ENCODE measurements around the gene GBX2.

The GBX2 gene

DNA sequence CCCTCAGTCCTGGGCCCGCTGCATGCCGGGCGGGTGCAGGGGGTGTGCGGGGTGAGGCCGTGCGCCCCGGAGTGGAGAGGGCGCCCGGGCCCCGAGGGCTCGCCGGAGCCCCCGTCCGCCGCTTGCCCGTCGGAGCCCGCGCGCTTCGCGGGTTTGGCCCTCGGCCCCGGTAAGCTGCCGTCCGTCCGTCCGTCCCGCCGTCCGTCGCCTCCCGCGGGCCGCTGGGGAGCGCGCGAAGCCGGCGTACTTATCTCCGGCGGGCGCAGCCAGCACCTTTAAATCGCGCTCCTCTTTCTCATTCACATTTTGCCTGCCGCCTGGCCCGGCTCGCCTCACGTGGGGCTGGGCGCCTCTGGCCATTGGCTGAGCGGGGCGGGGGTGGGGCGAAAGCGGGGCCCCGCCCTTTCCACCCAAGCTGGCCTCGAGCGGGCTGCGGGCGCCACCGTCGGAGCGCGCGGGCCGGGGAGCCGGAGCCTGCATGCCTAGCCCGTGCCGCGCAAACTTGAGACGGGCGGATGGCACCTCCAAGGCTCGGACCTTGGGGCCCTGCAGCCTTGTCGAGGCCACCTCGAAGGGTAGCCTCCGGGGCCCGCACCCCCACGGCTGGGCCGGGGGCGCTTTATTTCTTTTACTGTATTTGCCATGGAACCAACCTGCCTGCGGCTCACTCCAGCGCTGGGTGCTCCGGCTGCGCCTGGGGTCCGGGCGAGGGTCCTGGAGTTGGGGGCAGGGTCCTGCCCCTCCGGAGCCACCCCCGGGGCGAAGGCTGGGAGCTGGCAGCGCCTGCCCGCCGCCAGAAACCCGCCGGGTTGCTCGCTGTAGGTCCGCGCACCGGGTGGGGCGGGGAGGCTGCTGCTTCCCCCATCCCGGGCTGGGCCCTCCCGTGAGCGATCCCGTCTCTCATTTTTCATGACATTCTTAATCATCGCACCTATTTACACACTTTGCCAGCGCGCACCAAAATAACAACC lies at the start of gene GBX2:
GBX2 (minus strand) TSS at position 277 of the 971 bp plus-strand sequence. CDS start 415 bp downstream, outside the sequence.
- DNase-seq (ENCODE audit: low read depth in 3 of 3) = no peak

DNA sequence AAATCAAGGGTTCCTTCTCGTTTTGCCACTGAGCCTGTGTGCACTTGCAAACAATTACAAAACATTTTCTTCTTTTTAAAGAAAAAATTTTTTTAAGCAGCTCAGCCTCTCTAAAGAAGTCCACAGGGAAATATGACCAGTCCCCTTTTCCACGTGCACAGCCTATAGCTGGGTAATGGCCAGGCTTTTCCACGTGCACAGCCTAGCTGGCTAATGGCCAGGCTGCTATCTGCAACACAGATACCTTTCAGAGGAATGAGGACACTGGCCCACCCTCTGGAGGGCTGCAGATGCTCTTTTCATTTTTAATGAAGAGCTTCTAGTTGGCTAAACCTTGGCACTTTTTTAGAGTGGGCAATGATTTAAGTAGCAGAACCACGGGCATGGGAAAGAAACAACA lies 49.7 kb upstream of the GBX2 start:
- no peak for DNase-seq (ENCODE audit: low read depth in 3 of 3)

DNA sequence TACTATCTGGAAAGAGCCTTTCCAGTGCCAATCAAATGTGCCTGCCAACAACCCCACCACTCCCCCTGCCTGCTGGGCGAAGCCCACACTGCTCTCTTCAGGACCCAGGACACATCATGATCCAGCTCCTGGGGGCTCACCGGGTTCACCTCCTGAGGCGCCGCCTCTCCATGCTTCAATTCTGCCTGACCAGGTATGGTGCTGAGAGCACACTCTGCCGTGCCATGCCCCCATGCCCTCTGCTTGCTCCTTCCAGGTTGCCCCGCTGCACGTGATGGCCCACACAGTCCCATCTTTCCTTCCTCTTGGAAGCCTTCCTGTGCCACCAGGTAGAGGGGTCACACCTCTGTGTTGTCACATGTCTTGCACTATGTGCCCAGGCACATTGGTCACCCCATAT lies 48.5 kb upstream of the GBX2 start:
- no peak for DNase-seq (ENCODE audit: low read depth in 3 of 3)

DNA sequence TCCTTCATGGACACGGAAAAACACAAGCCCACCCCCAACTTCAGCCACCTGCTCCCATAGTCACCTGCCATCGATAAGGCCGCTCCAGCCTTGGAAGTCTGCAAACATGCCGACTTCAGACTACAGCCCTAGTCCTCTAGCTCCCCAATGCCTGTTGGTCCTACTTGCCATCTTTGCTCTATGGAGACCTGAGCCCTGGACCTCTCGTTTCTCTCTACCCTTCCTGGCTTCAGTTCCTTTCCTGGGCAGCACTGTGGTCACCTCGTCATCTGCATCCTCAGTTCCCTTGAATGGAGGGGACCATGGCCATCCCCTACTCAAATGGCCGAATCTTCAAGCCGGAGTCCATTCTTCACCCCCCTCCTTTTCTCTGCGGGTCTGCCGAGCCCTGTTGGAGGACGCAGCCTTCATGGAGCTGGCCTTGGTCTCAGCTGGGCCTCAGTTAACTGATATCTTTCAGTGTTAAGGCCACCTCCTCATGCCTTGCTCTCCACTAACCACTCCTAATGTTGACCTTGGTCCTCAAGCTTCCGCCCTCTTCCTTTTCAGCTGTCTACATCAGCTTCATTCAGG lies 47.7 kb upstream of the GBX2 start:
- DNase-seq (ENCODE audit: low read depth in 3 of 3) = no peak

DNA sequence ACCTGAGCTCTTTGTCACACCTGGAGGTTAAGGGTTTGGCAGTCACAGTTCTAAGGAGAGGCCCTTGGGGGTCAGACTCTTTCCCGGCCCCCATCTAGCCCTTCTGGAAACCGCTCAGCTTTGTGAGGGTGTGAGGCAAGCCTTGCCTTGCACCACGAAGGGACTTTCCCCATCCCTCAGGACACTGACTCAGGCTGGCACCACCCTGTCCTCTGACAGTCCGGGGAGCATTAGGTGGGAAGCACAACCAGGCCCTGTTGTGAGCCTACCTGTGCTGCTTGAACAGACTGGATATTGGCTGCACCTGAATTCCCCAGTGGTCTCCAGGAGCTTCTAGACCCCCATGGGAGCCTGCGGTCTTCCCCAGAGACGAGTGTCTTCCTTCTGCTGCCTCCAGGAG lies 47.0 kb upstream of the GBX2 start:
- no peak for DNase-seq (ENCODE audit: low read depth in 3 of 3)

DNA sequence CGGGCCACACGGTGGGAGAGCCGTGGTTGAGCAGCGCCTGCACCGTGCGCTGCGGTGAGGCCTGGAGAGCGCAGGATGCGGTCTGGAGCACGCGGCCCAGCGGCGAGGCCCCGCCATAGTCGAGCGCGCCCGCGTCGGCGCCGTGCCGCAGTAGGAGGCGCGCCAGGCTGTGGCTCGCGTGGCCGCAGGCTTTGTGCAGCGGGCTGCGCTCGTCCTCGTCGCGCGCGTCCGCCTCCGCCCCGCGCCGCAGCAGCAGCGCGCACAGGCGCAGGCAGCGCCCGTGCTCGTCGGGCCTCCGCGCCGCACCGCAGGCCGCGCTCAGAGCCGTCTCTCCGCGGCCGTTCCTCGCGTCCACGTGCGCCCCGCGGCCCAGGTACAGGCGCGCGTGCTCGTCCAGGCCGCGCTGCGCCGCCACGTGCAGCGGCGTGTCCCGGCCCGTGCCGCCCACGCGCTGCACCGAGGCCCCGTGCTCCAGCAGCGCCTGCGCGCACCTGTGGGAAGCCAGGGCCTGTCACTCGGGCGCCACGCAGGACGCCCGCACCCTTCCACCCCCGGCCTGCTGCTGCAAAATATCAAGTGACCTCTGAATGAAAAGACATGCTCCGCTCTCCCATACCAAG lies 46.3 kb upstream of the GBX2 start:
- DNase-seq (ENCODE audit: low read depth in 3 of 3) = no peak

DNA sequence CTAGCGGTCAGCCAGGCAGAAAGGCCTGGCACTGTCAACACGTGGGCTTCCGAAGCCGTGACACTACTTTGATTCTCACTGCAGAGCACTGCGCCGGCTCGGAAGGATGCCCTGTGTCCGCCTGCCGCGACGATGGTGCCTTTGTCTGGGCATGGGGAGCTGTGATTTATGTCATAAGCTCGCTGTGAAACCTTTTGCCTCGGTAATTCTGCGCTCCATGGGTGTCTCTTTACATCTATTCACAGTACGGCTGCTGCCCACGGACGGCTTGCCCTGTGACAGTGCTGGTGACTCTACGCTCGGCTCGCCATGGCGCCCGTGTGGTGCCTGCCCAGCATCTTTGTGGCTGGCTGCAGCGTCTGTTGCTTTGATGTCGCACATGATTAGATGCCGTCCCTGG lies 43.1 kb upstream of the GBX2 start:
- no peak for DNase-seq (ENCODE audit: low read depth in 3 of 3)

DNA sequence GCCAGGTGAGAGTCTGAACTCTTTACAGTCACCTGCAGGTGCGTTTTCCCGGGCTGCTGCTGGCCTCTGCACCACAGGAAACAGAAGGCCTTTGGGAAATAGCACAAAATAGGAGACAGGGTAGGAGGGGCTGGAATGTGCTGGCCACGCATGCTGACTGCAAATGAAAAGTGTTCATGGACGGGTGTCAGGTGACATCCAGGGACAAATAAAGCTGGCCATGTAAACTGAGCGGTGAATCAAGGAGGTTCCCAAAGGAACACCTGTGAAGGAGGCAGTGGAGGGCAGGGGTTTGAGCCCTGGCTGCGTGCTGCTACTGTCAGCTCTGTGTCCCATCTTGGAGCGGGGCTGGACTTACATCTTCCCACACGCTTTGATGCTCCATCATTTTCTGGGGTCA lies 42.4 kb upstream of the GBX2 start:
- DNase-seq (ENCODE audit: low read depth in 3 of 3) = no peak

DNA sequence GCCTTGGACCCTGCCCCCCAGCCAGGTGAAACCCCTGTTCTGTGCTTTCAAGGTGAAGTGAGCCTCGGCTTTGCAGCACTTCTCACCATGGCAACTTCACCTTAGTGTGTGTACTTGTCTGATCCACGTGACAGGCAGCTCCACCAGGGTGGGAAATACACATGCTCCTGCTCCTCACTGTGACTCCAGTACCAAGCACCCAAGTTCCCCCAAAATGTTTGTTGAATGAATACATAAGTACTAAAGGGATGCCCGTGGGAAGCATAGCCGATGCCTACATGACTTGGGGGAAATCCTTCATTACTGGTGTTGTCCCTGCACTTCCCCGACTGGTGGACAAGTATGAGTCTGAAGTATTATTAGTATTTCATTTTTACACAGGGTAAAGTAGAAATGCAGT lies 41.8 kb upstream of the GBX2 start:
- DNase-seq (ENCODE audit: low read depth in 3 of 3) = no peak

DNA sequence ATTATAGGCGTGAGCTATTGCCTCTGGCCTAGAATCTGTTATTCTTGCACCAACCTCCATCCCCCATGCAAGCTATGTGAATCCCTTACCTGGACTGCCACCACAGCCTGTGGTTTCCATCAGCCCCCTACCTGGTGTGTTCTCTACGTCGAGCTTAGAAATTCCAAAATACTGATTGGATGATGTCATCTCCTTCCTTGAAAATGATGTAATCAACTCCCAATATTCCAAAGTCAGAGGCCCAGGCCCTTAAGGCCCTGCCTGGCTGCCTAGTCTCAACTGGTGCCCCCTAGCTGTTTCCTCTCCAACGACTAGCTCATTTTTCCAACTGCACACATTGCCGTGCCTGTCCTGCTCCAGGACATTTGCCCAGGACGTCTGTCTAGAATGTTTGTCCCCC lies 41.3 kb upstream of the GBX2 start:
- DNase-seq (ENCODE audit: low read depth in 3 of 3) = no peak

DNA sequence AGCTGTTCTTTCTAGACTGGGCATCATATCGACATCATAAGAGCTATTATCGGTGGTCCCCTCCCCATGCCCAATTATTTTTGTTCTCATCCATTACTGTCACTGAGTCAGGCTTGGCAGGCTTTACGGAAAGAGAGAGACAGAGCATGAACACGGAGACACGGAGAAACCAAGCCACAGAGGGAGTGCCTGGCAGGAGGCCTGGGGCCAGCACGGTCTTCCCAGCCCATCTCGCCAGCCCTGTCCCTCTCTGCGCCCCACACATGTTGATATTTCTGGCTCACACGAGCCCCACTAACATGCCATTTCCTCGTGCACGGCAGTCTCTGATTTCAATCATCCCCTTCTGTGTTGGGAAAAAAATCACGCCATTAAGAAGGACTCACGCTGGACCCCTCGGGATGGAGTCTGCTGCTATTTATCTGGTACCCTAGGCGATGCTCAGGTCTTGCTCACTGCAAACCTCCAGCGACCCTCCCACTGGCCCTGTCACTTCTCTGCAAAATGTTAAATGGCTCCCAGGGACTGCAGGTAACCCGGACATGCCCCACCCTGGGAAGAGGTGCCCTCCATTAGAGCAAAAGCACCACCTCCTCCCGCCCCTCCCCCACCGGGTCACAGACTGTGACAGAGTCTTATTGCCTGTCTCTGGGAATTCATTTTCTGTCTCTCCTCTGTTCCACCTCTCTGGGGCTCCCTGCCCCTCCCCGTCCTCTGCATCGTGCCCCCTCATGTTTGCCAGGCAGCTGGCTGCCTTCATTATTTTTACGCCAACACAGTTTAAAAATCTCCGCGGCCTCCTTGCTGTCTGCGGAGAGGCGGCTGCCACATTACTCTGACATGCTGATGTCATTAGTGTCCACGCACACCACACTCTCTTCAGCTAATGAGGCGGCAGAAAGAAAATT lies 40.1 kb upstream of the GBX2 start:
- no peak for DNase-seq (ENCODE audit: low read depth in 3 of 3)

DNA sequence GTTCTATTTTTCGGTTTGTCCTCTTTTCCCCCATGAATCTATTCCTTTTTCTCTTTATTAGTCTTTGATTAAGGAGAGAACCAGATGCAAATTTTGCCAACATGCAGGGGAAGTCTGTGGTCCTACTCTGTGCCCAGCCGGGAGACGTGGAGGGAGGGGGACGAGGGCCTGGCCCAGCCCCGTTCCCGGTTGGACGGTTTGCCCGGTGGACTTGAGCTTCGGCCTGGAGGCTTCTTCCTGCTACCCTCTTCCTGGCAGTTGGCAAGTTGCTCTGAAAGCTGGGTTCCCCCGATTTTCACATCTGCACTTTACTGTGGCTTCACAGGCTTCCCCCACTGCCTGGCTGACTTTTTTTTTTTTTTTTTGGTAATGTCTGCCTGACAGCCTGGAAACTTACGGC lies 39.3 kb upstream of the GBX2 start:
- DNase-seq (ENCODE audit: low read depth in 3 of 3) = no peak

DNA sequence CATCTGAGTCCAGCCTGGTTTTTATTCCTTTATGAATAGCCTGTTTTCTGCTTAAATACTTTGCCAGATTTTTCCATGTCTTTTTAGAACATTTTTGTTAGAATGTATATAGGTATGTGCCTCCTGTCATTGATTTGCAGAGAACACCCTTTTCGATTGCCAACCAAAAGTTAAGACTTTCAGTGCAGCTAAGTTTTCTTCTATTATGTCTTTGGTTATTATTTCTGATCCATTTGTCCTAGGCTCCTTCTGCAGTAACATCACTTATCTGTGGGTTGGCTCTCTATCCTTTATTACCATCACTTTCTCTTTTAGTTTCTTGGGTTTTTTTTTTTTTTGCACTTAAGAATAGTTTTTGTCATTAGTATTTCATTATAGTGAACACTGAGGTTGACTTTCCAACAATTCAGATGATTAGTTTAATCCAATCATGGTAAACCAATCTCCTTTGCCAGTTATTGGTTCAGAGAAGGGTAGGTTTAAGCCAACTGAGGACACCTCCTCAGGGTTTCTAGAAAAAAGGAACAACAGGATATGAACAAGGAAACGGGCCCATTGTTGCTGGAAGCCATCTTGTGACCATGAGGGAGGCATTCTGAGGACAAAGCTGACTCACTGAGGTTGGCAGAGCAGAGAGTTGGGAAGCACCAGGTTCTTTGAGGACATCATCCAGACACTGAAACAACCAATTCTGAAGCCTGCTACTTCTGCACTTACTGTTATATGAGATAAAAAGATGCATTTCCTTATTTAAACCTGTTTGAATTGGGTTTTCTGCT lies 37.9 kb upstream of the GBX2 start:
- DNase-seq (ENCODE audit: low read depth in 3 of 3) = no peak

DNA sequence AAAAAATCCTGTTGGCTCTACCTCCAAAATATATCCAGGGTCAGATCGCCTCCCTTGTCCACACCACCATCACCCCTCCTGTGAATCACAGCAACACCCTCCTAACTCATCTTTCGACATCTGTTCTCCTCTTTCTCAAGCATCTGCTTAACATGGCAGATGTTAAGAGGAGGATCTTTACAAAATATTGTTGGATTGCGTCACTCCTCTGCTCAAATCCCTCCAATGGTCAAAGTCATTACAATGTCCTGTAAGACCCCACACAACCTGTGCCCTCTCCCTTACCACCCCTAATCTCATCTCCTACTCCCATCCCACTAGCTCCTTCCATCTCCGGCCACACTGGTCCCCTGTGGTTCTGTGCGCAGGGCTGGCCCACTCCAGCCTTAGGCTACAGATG lies 36.8 kb upstream of the GBX2 start:
- no peak for DNase-seq (ENCODE audit: low read depth in 3 of 3)

DNA sequence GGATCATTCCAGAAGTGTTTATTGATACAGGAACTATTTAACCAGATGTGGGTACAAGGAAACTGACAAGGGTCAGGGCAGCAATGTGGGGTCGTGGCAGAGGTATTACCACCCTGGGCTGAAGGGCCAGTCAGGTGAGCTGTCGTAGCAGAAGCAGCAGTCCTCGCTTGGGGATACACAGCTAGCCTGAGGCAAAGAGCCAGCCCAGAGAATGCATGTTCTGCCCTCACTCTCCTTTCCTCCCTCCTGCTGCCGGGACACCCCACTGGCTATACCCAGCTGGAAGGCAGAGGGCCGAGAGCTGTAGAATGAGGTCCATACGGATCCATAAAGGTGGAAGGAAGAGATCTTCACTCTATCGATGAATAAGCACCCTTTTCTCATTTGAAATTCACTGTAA lies 32.2 kb upstream of the GBX2 start:
- DNase-seq (ENCODE audit: low read depth in 3 of 3) = no peak

DNA sequence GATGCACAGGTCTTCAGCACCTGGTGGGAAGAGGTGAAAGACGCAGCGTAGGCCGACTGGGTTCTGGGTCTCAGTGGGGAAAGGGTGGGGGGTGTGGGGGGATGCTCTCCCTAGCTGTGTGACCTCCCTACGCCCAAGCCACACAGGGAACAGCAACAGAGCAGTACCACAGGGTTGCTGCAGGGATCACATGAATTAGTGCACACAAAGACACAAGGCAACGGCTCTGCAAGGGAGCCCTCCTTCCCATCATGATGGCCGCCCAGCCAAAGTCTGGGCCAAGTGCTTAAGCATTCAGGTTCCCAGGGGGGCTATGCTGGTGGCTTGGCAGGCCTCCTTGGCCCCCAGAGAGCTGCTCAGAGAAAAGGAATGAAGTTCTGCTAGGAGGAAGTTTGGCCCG lies 28.2 kb upstream of the GBX2 start:
- DNase-seq (ENCODE audit: low read depth in 3 of 3) = no peak

DNA sequence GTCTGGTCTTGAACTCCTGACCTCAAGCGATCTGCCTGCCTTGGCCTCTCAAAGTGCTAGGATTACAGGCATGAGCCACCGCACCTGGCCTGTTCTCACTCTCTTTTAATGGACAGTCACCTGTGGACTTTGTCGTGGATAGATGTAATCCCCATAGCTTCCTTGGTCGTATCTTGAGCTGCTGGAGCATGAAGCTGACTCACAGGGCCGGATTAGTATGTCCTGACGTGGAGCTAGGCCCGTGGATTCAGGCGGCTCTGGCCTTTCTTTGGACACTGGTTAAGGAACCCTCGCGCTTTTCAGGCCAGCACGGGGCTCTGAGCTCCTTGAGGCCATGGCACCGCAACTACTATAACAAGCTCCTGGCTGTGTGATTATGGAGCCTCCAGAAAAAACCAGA lies 27.5 kb upstream of the GBX2 start:
- no peak for DNase-seq (ENCODE audit: low read depth in 3 of 3)

DNA sequence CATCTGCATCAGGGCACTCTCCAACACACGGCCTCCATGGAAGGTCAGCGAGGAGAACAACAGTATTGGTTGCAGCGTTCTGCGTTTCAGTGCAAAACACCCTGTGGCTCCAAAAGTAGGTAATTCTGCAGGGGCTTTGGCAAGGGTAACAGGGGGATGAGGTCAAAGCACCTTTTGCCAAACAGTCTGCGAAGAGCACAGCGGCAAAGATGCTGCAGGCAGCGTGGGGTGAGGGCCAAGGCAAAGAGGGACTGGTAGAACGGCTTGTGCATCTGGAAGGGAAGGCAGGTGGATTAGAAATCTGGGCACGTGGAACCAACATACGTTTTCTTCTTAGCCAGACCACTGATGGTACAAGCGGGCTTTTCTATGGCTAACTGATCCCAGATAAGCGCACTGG lies 26.6 kb upstream of the GBX2 start:
- no peak for DNase-seq (ENCODE audit: low read depth in 3 of 3)

DNA sequence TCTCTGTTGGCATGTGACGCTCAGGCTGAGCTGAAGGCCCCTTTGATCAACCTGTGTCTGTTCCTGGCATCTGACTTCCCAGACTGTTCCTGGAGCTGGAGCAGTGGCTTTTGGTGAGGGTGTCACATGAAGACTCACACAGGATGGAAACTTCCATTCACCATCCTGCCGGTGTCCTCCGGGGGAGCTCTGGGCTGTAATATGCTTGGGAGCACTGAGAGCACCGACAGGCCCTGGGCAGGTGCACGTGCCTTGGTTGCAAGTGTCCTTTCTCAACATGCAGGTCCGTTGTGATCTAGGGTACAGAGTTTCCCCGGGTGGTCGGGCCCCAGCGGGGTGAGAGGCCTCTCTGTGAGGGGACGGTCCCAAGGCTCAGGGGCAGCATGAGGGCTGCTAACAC lies 24.8 kb upstream of the GBX2 start:
- no peak for DNase-seq (ENCODE audit: low read depth in 3 of 3)

DNA sequence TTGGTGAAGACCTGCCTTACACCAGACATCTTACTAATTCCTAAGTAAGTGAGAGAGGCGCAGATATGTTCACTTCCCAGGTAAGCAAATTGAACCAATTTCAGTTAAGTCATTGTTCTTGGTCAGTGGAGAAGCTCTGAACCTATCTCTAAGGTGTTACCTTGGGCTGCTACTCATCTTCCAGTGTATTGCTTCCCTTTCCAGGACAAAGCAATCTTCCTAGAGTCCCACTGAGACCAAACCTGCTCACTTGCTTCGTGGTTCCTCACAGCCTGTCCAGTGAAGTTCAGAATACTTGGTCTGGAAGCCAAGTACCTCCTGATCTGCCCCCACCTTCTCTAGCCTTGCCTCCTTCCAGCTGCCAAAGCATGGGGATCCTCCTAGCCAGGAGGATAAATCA lies 22.5 kb upstream of the GBX2 start:
- no peak for DNase-seq (ENCODE audit: low read depth in 3 of 3)

DNA sequence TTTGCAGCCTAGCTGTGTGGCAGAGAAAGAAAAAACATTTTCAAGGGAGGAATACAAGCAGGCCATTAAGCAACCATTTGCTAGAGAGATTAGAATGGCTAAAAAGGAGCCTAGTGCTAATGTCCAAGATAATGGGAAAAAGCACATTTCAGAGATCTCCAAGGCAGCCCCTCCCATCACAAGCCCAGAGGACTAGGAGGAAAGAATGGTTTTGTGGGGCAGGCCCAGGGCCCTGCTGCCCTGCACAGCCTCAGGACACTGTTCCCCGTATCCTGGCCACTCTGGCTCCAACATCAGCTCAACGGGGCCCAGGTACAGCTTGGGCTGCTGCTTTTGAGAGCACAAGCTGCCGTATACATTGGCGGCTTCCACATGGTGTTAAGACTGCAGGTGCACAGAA lies 16.5 kb upstream of the GBX2 start:
- DNase-seq (ENCODE audit: low read depth in 3 of 3) = no peak
